ENCODE measurements around the gene TYRP1.

TYRP1 gene, protein sequence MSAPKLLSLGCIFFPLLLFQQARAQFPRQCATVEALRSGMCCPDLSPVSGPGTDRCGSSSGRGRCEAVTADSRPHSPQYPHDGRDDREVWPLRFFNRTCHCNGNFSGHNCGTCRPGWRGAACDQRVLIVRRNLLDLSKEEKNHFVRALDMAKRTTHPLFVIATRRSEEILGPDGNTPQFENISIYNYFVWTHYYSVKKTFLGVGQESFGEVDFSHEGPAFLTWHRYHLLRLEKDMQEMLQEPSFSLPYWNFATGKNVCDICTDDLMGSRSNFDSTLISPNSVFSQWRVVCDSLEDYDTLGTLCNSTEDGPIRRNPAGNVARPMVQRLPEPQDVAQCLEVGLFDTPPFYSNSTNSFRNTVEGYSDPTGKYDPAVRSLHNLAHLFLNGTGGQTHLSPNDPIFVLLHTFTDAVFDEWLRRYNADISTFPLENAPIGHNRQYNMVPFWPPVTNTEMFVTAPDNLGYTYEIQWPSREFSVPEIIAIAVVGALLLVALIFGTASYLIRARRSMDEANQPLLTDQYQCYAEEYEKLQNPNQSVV

DNA sequence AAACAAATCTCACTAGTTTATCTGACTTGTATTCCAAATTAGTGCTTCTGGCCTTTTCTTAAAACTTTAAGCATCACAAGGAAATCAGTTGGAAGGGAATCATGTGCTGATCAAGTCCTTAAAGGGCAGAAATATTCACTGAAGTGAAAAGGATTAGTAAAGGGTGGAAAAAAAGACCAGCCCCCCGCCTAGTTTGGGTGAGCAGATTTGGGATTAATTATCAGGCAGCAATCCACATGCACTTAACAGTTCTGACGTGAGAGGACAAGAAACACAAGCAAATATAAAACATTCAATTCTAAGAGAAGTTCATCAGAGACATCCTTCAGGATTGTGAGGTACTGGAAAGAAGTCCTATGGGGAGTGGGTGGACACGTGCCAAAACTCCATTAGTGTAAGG, at the start of gene TYRP1:
Gene TYRP1, plus strand, starts transcription at position 245 of the 400 bp plus-strand sequence. CDS start 612 bp downstream, outside the sequence.
- H3K79me2 ChIP-seq (ENCODE audit: insufficient read depth, low read length), result no peaks in the 10 kb centered on the region
- TF ChIP-seq, protein P1, sequence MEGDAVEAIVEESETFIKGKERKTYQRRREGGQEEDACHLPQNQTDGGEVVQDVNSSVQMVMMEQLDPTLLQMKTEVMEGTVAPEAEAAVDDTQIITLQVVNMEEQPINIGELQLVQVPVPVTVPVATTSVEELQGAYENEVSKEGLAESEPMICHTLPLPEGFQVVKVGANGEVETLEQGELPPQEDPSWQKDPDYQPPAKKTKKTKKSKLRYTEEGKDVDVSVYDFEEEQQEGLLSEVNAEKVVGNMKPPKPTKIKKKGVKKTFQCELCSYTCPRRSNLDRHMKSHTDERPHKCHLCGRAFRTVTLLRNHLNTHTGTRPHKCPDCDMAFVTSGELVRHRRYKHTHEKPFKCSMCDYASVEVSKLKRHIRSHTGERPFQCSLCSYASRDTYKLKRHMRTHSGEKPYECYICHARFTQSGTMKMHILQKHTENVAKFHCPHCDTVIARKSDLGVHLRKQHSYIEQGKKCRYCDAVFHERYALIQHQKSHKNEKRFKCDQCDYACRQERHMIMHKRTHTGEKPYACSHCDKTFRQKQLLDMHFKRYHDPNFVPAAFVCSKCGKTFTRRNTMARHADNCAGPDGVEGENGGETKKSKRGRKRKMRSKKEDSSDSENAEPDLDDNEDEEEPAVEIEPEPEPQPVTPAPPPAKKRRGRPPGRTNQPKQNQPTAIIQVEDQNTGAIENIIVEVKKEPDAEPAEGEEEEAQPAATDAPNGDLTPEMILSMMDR (IDR thresholded peaks at IDR 0.05; ENCODE audit: insufficient read depth, low read length, poor library complexity, severe bottlenecking), result no peak
- no peak for TF ChIP-seq EZH2phosphoT487 (conservative IDR thresholded peaks at IDR 0.05; ENCODE audit: low read length)
- no peak within 1 kb of the TSS for H3K27ac ChIP-seq (ENCODE audit: low read depth, low read length)
- no peaks in the 10 kb centered on the region for H3K36me3 ChIP-seq (ENCODE audit: low read length)
- H3K4me3 ChIP-seq (ENCODE audit: insufficient read depth, low read length, poor library complexity, severe bottlenecking), result no peak within 1 kb of the TSS
- no peaks in the 10 kb centered on the region for H3K27me3 ChIP-seq (ENCODE audit: low read length)
- H3K9me2 ChIP-seq (replicated peaks; ENCODE audit: insufficient read depth, low read length), result no peaks in the 10 kb centered on the region
- H3K4me2 ChIP-seq (ENCODE audit: low read depth, low read length, poor library complexity, severe bottlenecking), result no peak within 1 kb of the TSS
- no peak within 1 kb of the TSS for H3K9ac ChIP-seq (ENCODE audit: low read length)
- no peaks in the 10 kb centered on the region for H4K20me1 ChIP-seq (ENCODE audit: low read depth, low read length)
- H3K9me3 ChIP-seq (ENCODE audit: insufficient read depth, low read length), result no peaks in the 10 kb centered on the region
- no peak within 1 kb of the TSS for H2AFZ ChIP-seq (ENCODE audit: low read depth, low read length, severe bottlenecking)
- H3F3A ChIP-seq (ENCODE audit: insufficient read depth), result no peaks in the 10 kb centered on the region

DNA sequence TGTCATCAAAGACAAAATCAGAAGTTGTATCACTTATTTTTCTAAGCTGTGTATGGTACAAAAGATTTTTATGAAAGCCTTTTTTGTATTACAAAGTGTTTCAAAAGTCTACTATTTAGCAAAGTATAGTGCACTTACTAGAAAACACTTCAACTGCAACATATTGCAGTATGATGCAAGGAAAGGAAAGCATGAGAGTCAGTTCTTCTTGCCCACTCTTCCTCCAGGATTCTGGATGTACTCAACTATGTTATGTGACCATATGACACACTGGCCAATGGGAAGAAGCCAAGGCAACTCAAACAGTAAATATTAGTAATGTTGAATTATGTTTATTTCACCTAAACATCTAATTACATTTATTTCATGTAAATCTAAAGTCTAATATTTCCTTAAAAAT, 49.5 kb upstream of the TYRP1 start:
- no peak overlapping the region for H3K4me3 ChIP-seq (ENCODE audit: insufficient read depth, low read length, poor library complexity, severe bottlenecking)
- H3F3A ChIP-seq (ENCODE audit: insufficient read depth), result no peaks in the 10 kb centered on the region
- no peaks in the 10 kb centered on the region for H3K36me3 ChIP-seq (ENCODE audit: low read length)
- no peak overlapping the region for H3K4me2 ChIP-seq (ENCODE audit: low read depth, low read length, poor library complexity, severe bottlenecking)
- H3K9me2 ChIP-seq (replicated peaks; ENCODE audit: insufficient read depth, low read length), result no peaks in the 10 kb centered on the region
- H3K79me2 ChIP-seq (ENCODE audit: insufficient read depth, low read length), result no peaks in the 10 kb centered on the region
- no peak for TF ChIP-seq EZH2phosphoT487 (conservative IDR thresholded peaks at IDR 0.05; ENCODE audit: low read length)
- TF ChIP-seq, protein P1 (IDR thresholded peaks at IDR 0.05; ENCODE audit: insufficient read depth, low read length, poor library complexity, severe bottlenecking), result no peak
- H3K9ac ChIP-seq (ENCODE audit: low read length), result no peak overlapping the region
- H3K27ac ChIP-seq (ENCODE audit: low read depth, low read length), result no peak overlapping the region
- no peaks in the 10 kb centered on the region for H4K20me1 ChIP-seq (ENCODE audit: low read depth, low read length)
- no peaks in the 10 kb centered on the region for H3K27me3 ChIP-seq (ENCODE audit: low read length)
- H2AFZ ChIP-seq (ENCODE audit: low read depth, low read length, severe bottlenecking), result no peak overlapping the region
- no peaks in the 10 kb centered on the region for H3K9me3 ChIP-seq (ENCODE audit: insufficient read depth, low read length)

DNA sequence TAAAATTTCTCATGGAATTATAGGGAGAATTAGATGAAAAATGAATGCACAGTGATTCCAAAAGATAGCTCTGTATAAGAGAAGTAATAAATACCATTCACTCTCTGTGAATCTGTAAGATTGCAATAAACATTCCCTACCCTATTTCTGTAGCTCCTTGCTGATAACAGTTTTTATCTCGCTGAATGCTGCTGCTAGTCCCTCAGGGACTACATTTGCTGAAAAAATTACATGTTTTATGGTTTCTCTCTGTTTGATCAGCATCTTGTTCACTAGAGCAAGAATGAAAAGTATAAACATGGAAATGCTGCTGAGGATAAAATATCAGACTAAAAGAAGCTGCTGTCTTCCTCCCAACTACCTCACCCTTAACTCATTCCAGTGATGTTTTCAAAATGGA, 44.3 kb upstream of the TYRP1 start:
- Histone ChIP-seq H3K27me3 (ENCODE audit: low read length) (no peaks in the 10 kb centered on the region), H3K27ac (ENCODE audit: low read depth, low read length) (no peak overlapping the region), H3K79me2 (ENCODE audit: insufficient read depth, low read length) (no peaks in the 10 kb centered on the region), H3F3A (ENCODE audit: insufficient read depth) (no peaks in the 10 kb centered on the region), H2AFZ (ENCODE audit: low read depth, low read length, severe bottlenecking) (no peak overlapping the region), H3K36me3 (ENCODE audit: low read length) (no peaks in the 10 kb centered on the region), H3K9me3 (ENCODE audit: insufficient read depth, low read length) (no peaks in the 10 kb centered on the region), H3K9me2 (replicated peaks; ENCODE audit: insufficient read depth, low read length) (no peaks in the 10 kb centered on the region), H3K4me2 (ENCODE audit: low read depth, low read length, poor library complexity, severe bottlenecking) (no peak overlapping the region), H3K4me3 (ENCODE audit: insufficient read depth, low read length, poor library complexity, severe bottlenecking) (no peak overlapping the region), H4K20me1 (ENCODE audit: low read depth, low read length) (no peaks in the 10 kb centered on the region), H3K9ac (ENCODE audit: low read length) (no peak overlapping the region)
- TF ChIP-seq, protein P1 (IDR thresholded peaks at IDR 0.05; ENCODE audit: insufficient read depth, low read length, poor library complexity, severe bottlenecking), result no peak
- no peak for TF ChIP-seq EZH2phosphoT487 (conservative IDR thresholded peaks at IDR 0.05; ENCODE audit: low read length)

All from SU-DHL-6 (cell line).